Astrocyte (in vitro differentiated cells and primary cell): ENCODE results near the gene GPR15LG. TPM values are rescaled to one million over a fixed set of nuclear protein-coding genes. Genes with fewer than 3 reads are reported as not detected.

Source experiments
- DNase-seq: peaks from one replicate; pipeline ENCODE4 v3.0.0-alpha.2; 2010; ENCODE audit warnings: low read depth
- FAIRE-seq: peaks from 2 replicates; lab custom pipeline; 2011; peaks lifted over from hg19 to GRCh38; lab: Jason Lieb, UNC
- H2AFZ ChIP-seq: 2 replicates; pipeline ENCODE4 v1.6.0; 2012; ENCODE audit warnings: low read depth, low read length, inconsistent platforms
- H3K27ac ChIP-seq: 2 replicates; pipeline ENCODE4 v1.5.1; 2011; ENCODE audit warnings: low read depth, low read length, inconsistent platforms
- H3K27me3 ChIP-seq: 2 replicates; pipeline ENCODE4 v1.6.0; 2011; ENCODE audit warnings: low read length, inconsistent platforms; ENCODE audit not compliant: insufficient read depth
- H3K36me3 ChIP-seq: 2 replicates; pipeline ENCODE4 v1.5.1; 2011; ENCODE audit warnings: low read length, inconsistent platforms; ENCODE audit not compliant: insufficient read depth
- H3K4me1 ChIP-seq: 2 replicates; pipeline ENCODE4 v1.5.1; 2011; ENCODE audit warnings: low read length, inconsistent platforms; ENCODE audit not compliant: insufficient read depth
- H3K4me2 ChIP-seq: 2 replicates; pipeline ENCODE4 v1.6.0; 2012; ENCODE audit warnings: low read length, inconsistent platforms
- H3K4me3 ChIP-seq: 2 replicates; pipeline ENCODE4 v1.5.1; 2011; ENCODE audit warnings: low read depth, mild to moderate bottlenecking, low read length, inconsistent platforms; ENCODE audit not compliant: insufficient read depth
- H3K79me2 ChIP-seq: 2 replicates; pipeline ENCODE4 v1.6.0; 2012; ENCODE audit warnings: mild to moderate bottlenecking, low read length, inconsistent platforms; ENCODE audit not compliant: insufficient read depth
- H3K9ac ChIP-seq: 2 replicates; pipeline ENCODE4 v1.6.0; 2012; ENCODE audit warnings: mild to moderate bottlenecking, low read length, inconsistent platforms
- H3K9me3 ChIP-seq: 2 replicates; pipeline ENCODE4 v1.5.1; 2012; ENCODE audit warnings: low read depth, mild to moderate bottlenecking, low read length, inconsistent platforms; ENCODE audit not compliant: insufficient read depth
- H4K20me1 ChIP-seq: 2 replicates; pipeline ENCODE4 v1.6.0; 2012; ENCODE audit warnings: low read length, inconsistent platforms; ENCODE audit not compliant: insufficient read depth
- H3K27ac Mint-ChIP-seq: one replicate; pipeline ENCODE4 v1.8.0; 2021; ENCODE audit warnings: mild to moderate bottlenecking, mixed read lengths; ENCODE audit not compliant: unreplicated experiment
- H3K27me3 Mint-ChIP-seq: one replicate; pipeline ENCODE4 v1.8.0; 2021; ENCODE audit warnings: low read depth, mixed read lengths; ENCODE audit not compliant: unreplicated experiment
- H3K36me3 Mint-ChIP-seq: one replicate; pipeline ENCODE4 v1.8.0; 2021; ENCODE audit warnings: low read depth, mixed read lengths; ENCODE audit not compliant: unreplicated experiment
- H3K4me1 Mint-ChIP-seq: one replicate; pipeline ENCODE4 v1.8.0; 2021; ENCODE audit warnings: low read depth, mixed read lengths; ENCODE audit not compliant: unreplicated experiment
- H3K4me3 Mint-ChIP-seq: one replicate; pipeline ENCODE4 v1.8.0; 2021; ENCODE audit warnings: mild to moderate bottlenecking, moderate library complexity, mixed read lengths; ENCODE audit not compliant: unreplicated experiment
- H3K9me3 Mint-ChIP-seq: one replicate; pipeline ENCODE4 v1.8.0; 2021; ENCODE audit warnings: mild to moderate bottlenecking, mixed read lengths; ENCODE audit not compliant: unreplicated experiment
- CTCF ChIP-seq: IDR thresholded peaks from 2 replicates; pipeline ENCODE4 v1.5.1; 2011; ENCODE audit warnings: low read depth, mild to moderate bottlenecking, inconsistent platforms, low read length, moderate library complexity; ENCODE audit not compliant: insufficient read depth
- EZH2 ChIP-seq: IDR thresholded peaks from 2 replicates; pipeline ENCODE4 v1.6.1; 2012; ENCODE audit warnings: mild to moderate bottlenecking, low read length, inconsistent platforms; ENCODE audit not compliant: insufficient read depth
- total RNA-seq: library from RNA; stranded (reverse); gene quantifications from 2 replicates; pipeline ENCODE4 v1.2.1, GENCODE V29; 2021

The GPR15LG gene
- total RNA-seq, 1 donor from 2014 or later = not detected

GRCh38 chr10:84232376-84232775 lies 58.8 kb downstream of the GPR15LG start:
- Histone ChIP-seq H3K9me3 (no peaks in the 10 kb centered on the region), H3K27ac (no peak overlapping the region), H2AFZ (no peak overlapping the region), H3K4me1 (no peaks in the 10 kb centered on the region), H3K79me2 (no peaks in the 10 kb centered on the region), H3K9ac (no peak overlapping the region), H3K4me3 (no peak overlapping the region), H3K27me3 (no peaks in the 10 kb centered on the region), H4K20me1 (no peaks in the 10 kb centered on the region), H3K4me2 (no peak overlapping the region), H3K36me3 (no peaks in the 10 kb centered on the region)
- DNase-seq (no peak), FAIRE-seq (no peak)
- H3K36me3 Mint-ChIP-seq = no peaks in the 10 kb centered on the region
- no peak overlapping the region for H3K4me3 Mint-ChIP-seq
- no peak for TF ChIP-seq CTCF
- TF ChIP-seq EZH2 = no peak
- H3K9me3 Mint-ChIP-seq = no peaks in the 10 kb centered on the region
- peaks cover 35% of the 10 kb centered on the region for H3K27me3 Mint-ChIP-seq
- no peaks in the 10 kb centered on the region for H3K4me1 Mint-ChIP-seq
- no peak overlapping the region for H3K27ac Mint-ChIP-seq

GRCh38 chr10:84233940-84234339 lies 60.3 kb downstream of the GPR15LG start:
- Histone ChIP-seq H3K4me2 (no peak overlapping the region), H4K20me1 (no peaks in the 10 kb centered on the region), H3K27ac (no peak overlapping the region), H3K4me1 (no peaks in the 10 kb centered on the region), H3K27me3 (no peaks in the 10 kb centered on the region), H3K4me3 (no peak overlapping the region), H3K9ac (no peak overlapping the region), H3K79me2 (no peaks in the 10 kb centered on the region), H3K36me3 (no peaks in the 10 kb centered on the region), H2AFZ (no peak overlapping the region), H3K9me3 (no peaks in the 10 kb centered on the region)
- Mint-ChIP-seq H3K27ac (no peak overlapping the region), H3K36me3 (no peaks in the 10 kb centered on the region), H3K4me3 (no peak overlapping the region), H3K4me1 (no peaks in the 10 kb centered on the region), H3K27me3 (peaks cover 44% of the 10 kb centered on the region), H3K9me3 (no peaks in the 10 kb centered on the region)
- DNase-seq (no peak), FAIRE-seq (no peak)
- TF ChIP-seq EZH2 (no peak), CTCF (no peak)

GRCh38 chr10:84234479-84234878 lies 60.9 kb downstream of the GPR15LG start:
- no peaks in the 10 kb centered on the region for H3K36me3 ChIP-seq
- TF ChIP-seq EZH2 (no peak), CTCF (no peak)
- Mint-ChIP-seq H3K4me3 (no peak overlapping the region), H3K9me3 (no peaks in the 10 kb centered on the region), H3K27me3 (peaks cover 49% of the 10 kb centered on the region), H3K36me3 (no peaks in the 10 kb centered on the region), H3K27ac (no peak overlapping the region), H3K4me1 (no peaks in the 10 kb centered on the region)
- DNase-seq (no peak), FAIRE-seq (no peak)
- no peak overlapping the region for H3K27ac ChIP-seq
- no peaks in the 10 kb centered on the region for H3K27me3 ChIP-seq
- H3K4me2 ChIP-seq = no peak overlapping the region
- no peaks in the 10 kb centered on the region for H3K4me1 ChIP-seq
- no peak overlapping the region for H3K4me3 ChIP-seq
- H4K20me1 ChIP-seq = no peaks in the 10 kb centered on the region
- no peak overlapping the region for H2AFZ ChIP-seq
- no peak overlapping the region for H3K9ac ChIP-seq
- H3K9me3 ChIP-seq = no peaks in the 10 kb centered on the region
- no peaks in the 10 kb centered on the region for H3K79me2 ChIP-seq

Other genes with a start within 250 kb of the GPR15LG start
- gene GHITM, start 34.3 kb upstream of the GPR15LG start, total RNA-seq = 128 and 143 TPM in 2 replicates
- 0.41 and 0.75 TPM in 2 replicates for gene CDHR1, start 20.7 kb downstream of the GPR15LG start, total RNA-seq
- gene LRIT2, start 51.7 kb downstream of the GPR15LG start, total RNA-seq = not detected in 2 replicates
- not detected in 2 replicates for gene LRIT1, start 67.7 kb downstream of the GPR15LG start, total RNA-seq
- gene RGR, start 71.3 kb downstream of the GPR15LG start, total RNA-seq = not detected in 2 replicates
- 97.6 and 100 TPM in 2 replicates for gene CCSER2, start 154.8 kb downstream of the GPR15LG start, total RNA-seq